GM21825 (cell line): Measurements from ENCODE around the gene FNIP1.
A peak's percentile ranks its signal among the peaks of the same experiment; 100 is the strongest.
"Not testable (repeated sequence)": the region's sequence is repeated elsewhere in the genome, so short reads cannot be mapped to it uniquely, and the experiment has no call there.

ENCODE experiments used
- ATAC-seq: cut with Tn5 transposase; IDR thresholded peaks from one replicate; pipeline ENCODE4 v1.9.1; 2021; ENCODE audit warnings: mild to moderate bottlenecking, moderate library complexity; ENCODE audit not compliant: unreplicated experiment

The FNIP1 gene

GRCh38 chr5:131610198-131611063, 186.4 kb downstream of the FNIP1 start:
- ATAC-seq: no peak

DNA sequence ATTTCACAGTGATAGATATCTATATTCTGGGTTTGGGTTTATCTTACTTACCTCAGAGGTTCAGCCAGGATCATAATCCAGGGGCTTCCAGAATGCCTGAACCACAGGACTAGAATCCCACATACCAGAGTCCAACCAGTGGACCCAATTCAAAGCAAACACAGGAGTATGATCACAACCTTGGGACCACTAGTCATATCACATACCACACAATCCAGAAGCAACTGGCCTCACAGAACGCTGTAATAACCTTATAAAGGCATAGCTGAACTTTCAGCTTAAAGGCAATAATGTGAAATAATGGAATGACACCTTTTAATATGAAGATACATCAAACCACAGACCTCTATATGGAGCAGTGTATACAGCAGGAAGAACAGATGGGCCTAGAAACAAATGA, 187.0 kb downstream of the FNIP1 start:
- ATAC-seq: no peak

DNA sequence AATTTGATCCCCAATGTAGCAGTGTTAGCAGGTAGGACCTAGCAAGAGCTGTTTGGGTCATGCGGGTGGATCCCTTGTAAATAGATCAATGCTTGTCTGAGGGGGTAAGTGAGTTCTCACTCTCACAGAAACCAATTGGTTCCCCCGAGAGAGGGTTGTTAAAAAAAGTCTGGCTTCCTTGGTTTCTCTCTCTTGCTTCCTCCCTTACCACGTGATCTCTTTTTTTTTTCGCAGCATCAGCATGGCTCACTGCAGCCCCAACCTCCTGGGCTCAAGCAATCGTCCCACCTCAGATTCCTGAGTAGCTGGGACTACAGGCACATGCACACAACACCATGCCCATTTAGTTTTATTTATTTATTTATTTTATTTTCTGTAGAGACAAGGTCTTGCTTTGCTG, 188.2 kb downstream of the FNIP1 start:
- ATAC-seq: no peak

- no peak for ATAC-seq
Measured at GRCh38 chr5:131607903-131608540, 188.8 kb downstream of the FNIP1 start.

DNA sequence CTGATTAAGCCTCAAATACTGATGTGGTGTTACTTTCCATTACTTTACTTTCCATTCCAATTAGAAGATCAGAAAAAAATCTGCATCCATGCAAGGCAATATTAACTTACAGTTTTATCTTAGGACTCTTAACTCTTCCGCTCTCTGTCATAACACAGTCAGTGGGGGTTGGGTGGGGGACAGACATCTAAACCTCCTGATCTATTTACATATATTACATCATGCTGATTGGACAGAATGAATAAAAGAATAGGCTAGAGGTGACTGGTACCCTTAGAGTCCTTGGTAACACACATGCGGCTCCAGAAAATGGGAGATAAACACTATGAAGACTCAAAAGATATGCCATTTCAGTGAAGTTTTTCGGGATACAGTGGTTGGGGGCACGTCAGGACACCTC, 189.4 kb downstream of the FNIP1 start:
- no peak for ATAC-seq

GRCh38 chr5:131605086-131605485, 191.7 kb downstream of the FNIP1 start:
- no peak for ATAC-seq

GRCh38 chr5:131595088-131596033, 201.5 kb downstream of the FNIP1 start:
- peak; percentile 59 for ATAC-seq

- no peak for ATAC-seq
Measured at GRCh38 chr5:131593921-131594320, 202.9 kb downstream of the FNIP1 start.

GRCh38 chr5:131593436-131593835, 203.4 kb downstream of the FNIP1 start:
- ATAC-seq: not testable (repeated sequence)
